NCI-H1417 (cell line): ENCODE measurements around the gene PCED1A.
A peak's percentile ranks its signal among the peaks of the same experiment; 100 is the strongest.

ENCODE experiments used
- DNase-seq, 3 experiments: peaks; one replicate each; lab custom pipeline; 2025; lab: John Stamatoyannopoulos, UW

Gene PCED1A

GRCh38 chr20:2804852-2805688 lies 35.4 kb downstream of the PCED1A start:
- DNase-seq, result no peak

DNA sequence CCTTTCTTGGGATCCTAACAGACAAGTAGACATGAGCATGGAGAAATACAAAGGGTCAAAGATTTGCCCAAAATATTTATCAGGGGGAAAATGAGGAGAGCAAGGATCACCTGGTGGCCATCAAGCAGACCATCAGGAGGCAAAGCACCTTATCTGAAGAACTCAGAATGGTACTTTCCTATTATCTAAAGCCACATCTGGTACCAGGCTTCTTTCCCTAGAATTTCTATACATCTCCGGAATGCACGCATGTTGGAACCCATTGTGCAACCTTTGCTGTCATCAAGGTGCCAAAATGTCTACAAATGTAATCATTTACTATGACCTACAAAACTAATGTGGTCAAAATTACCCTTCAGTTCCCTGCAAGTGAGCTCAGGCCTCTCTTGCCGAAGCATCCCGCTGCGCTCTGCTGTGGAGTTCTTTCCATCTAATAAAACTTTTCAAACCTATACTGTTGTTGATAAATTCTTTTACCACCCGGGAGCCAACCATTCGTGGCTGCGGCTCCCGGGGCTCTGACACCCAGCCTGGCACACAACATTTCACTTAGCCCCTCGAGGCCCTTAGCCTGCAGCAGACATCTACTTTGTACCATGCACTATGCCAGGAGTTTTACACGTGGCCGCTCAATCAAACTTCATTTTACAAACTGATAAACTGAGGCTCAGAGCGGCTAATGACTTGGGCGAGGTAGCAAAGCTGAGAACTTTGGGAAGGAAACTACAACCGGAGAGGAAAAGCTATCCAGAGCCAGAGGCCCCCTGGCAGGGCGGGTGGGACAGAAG lies 36.2 kb downstream of the PCED1A start:
- DNase-seq, result no peak

DNA sequence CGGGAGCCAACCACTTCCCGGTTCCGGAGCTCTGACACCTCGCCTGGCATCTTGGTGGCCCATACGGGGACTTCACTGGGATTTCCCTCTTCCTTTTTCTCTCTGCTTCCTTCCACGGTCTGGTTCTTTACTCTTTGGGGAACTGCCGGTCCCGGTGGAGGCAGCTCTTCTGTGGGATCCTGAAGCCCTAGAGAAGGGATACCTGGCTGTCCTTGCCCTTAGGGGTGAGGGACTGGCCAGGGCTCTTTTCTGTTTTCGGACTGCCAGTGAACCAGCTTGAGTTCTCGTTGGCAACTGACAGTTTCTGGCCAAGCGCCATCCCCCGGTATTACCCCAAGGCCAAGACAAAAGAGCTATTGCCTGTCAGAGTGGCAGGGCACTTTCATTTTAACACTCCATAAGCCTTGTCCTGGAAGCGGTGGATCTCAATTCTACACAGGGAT lies 39.1 kb downstream of the PCED1A start:
- DNase-seq, result no peak

- DNase-seq, result peak in 2 of 3 experiments; percentile 64
Measured at GRCh38 chr20:2800521-2801285, 39.8 kb downstream of the PCED1A start, which contains the start of gene CPXM1. Gene CPXM1 (minus strand): TSS chr20:2800627. CDS start chr20:2800572, 55 bp downstream.

GRCh38 chr20:2799688-2800520 lies 40.6 kb downstream of the PCED1A start:
- DNase-seq, result peak in 2 of 3 experiments; percentile 46 to 62

- DNase-seq, result no peak
Measured at GRCh38 chr20:2799271-2799670, 41.2 kb downstream of the PCED1A start.

GRCh38 chr20:2798814-2799213 lies 41.6 kb downstream of the PCED1A start:
- DNase-seq, result no peak

DNA sequence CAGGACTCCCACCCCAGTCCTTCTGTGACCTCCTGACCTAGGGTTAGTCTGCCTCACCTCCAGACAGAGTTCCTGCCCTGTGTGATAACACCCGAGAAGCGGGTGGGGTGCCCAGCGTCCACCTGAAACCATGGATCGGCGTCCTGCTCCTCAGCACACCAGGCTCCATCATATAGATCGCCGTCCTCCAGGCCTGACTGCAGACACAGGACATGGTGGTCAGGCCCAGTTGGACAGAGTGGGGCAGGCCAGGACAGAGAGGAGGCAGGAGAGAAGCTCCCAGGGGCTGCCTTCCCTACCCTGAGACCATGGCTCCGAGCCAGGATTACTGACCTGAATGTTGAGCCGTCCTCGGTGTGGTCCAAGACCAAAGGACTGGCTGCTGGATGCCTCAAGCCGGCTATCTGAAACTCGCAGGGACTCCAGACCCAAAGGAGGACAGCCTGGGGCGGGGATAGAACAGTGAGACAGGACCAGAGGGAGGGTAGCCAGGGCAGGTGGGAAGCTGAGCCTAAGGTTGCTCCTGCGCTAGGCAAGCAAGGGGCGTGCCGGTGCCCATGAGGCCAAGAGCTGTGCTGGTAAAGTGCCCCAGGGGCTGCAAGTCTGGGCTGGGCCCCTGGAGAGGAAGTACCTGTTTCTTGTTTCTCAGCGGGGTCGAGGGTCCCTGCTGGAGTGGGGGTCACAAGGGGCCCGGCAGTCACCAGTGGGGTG lies 42.2 kb downstream of the PCED1A start:
- no peak for DNase-seq

DNA sequence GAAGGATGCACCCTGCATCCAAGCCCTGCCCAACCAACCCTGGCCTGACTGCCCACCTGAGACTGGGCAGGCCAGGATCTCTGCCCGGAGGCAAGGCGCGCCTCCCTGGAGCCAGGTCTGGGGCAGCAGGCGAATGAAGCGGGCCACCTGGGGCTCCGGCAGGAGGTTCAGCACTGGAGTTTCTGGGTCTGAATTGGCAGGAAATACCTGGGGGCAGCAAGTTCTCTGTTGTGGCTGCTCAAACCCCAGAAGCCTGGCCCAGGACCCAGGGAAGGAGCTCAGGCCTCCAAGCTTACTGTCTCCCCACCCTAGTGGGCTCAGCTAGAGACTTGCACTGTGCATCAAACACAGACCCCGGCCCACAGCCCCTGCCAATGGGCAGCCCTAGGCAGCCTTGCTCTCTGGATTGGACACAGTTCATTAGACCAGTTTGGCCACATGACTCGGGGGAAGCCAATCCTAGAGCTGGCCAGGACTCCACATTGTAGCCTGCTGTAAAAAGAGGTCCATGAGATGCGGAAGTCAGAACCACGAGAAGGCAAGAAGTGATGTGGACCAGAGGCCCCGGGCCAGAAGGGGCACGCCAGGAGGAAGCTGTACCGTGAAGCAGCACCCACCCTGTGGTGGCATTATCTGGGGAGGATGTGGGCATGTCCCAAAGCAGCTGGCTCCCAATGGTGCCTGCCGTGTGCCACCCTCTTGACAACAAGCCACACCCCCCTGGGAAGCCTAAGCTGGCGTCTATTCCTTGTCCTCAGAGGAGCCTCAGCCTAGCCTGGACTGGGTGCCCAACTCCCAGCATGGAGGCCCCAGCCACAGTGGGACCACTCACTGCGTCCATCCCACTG lies 43.1 kb downstream of the PCED1A start:
- DNase-seq, result no peak

- no peak for DNase-seq
Measured at GRCh38 chr20:2796011-2796660, 44.3 kb downstream of the PCED1A start.

DNA sequence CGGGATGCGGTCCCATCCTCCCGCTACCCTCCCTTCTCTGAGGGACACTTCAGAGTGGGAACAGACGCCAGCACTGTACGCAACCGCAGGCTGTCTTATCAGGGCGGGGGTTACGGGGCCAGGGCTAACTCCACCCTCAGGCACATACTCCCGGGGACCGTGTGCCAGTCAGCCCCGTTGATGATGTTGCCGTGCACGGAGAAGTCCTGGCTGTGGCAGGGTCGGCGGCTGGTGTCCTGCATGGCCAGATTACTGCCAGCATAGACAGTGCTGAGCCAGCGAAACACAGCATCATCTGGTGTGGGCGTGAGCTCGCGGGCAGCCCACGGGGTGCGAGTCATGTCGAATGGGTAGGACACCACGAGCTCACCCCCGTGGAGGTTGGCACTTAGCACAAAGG lies 45.0 kb downstream of the PCED1A start:
- DNase-seq, result no peak

DNA sequence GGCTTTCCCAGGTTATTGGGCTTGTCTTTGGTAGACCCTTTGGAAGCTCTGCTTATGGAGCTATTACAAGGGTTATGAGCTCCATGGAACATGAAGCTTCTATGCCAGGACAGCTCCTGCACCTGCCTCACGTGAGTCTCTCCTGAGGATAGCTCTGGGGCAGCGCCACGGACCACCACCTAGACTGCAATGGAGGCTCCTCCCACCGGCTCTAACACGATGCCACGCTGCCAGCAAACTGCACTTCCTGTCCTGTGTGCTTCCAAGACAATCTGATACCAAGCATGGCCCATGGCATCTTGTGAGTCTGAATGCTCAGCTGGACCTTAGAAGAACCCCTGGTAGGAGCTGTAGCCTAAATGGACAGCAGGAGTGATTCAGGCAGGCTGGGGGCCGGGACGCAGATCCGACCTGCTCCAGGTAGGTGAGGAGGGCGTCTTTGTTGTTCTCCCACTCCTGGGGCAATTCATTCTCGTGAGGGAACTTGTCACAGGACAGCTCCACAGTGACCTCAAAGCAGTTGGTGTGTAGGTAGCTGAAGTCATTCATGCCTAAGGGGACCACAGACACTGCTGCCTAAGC lies 45.5 kb downstream of the PCED1A start:
- DNase-seq, result no peak

DNA sequence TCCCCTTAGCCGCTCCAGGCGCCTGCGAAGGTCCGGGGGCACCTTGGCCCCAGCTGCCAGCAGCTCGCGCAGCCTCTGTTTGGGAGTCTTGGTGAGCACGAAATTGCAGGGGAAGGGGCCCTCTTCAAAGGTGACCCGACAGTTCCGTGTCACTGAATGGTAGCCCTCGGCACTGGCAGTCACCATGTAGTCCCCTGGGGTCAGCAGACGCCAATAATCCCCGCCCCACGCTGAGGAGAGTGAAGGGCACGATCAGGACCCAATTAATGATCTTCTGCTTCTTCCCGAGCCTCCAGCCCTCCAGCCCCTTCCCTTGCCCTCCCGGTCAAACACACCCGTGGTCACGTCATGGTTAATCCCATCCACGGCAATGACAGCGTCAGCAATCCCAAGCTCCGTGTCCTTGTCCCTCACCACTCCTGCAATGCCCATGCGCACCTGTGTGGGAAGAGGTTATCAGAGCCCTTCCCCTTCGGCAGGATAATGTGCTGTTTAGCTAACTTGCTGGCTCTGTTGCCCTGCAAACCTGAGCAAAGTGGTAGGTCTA lies 46.2 kb downstream of the PCED1A start:
- DNase-seq, result no peak

DNA sequence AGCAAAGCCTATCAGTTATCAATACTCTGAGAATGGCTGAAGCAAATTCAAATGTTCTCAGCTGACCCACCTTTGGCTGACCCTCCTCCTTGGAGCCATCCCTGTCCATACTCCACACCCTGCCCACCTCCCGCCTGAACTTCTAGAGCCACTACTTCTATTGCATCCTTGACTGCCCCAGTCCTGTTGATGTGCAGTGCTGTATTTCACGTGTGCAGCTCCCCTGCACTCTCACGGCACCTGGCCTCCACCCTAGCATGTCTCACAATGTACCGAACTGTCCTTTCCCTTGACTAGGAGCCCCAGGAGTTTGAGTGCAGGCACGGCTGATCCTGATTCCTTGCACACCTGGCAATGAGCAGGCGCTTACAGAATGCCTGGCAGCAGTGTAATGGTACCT lies 47.0 kb downstream of the PCED1A start:
- no peak for DNase-seq
